HG03457 (cell line): Measurements from ENCODE around the gene IRAK1BP1.
"Not testable (repeated sequence)": the region's sequence is repeated elsewhere in the genome, so short reads cannot be mapped to it uniquely, and the experiment has no call there.

Experiments used
- ATAC-seq: cut with Tn5 transposase; IDR thresholded peaks from one replicate; pipeline ENCODE4 v1.9.1; 2021; ENCODE audit warnings: moderate number of reproducible peaks; ENCODE audit not compliant: unreplicated experiment

IRAK1BP1 gene

DNA sequence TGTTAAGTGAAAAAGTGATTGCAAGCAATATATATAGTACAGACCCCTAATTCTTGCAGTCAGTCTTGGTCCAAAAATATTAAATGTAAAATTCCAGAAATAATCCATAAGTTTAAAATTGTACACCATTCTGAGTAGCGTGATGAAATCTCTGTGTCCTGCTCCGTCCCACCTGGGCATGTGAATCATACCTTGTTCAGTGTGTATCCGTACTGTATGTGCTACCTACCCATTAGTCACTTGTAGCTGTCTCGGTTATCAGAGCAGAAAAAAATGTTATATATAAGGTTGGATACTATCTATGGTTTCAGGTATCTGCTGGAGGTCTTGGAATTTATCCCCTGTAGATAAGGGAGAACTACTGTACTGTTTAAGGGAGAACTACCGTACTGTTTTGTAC, 16.3 kb downstream of the IRAK1BP1 start:
- no peak for ATAC-seq

- not testable (repeated sequence) for ATAC-seq
These were observed 22.6 kb downstream of the IRAK1BP1 start for GRCh38 chr6:78889901-78890300.

- ATAC-seq: no peak
These were observed 28.9 kb downstream of the IRAK1BP1 start for GRCh38 chr6:78896227-78896626.

GRCh38 chr6:78908621-78909020, 41.3 kb downstream of the IRAK1BP1 start:
- no peak for ATAC-seq

GRCh38 chr6:78909391-78909790, 42.0 kb downstream of the IRAK1BP1 start:
- no peak for ATAC-seq

GRCh38 chr6:78910010-78910409, 42.7 kb downstream of the IRAK1BP1 start:
- no peak for ATAC-seq

DNA sequence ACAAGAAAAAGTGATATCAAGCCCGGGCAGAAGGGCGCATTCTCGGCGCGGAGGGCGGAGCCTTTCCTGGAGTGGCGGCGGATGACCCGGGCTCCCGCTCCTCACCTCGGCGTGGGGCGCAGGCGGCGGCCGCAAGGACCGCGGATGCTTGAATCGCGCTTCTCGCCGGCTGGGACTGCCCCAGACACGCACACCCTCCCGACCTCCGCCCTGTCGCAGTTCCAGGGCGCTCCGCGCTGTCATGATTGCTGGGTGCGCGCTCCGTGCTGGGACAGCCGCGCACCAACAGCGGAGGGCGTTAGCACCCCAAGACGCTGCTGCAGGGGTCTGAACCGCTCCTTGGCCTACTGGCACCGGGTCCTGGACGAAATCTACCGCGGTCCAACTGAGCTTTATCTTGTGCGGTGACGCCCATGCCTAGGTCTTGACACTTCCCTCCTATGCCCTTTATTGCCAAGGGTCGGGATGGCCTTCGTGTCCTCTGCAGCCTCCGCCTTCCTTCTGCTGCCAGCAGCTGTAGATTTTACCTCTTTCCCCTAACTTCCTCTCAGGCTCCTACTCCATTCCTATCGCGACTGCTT, 43.3 kb downstream of the IRAK1BP1 start:
- peak; percentile 46 for ATAC-seq

DNA sequence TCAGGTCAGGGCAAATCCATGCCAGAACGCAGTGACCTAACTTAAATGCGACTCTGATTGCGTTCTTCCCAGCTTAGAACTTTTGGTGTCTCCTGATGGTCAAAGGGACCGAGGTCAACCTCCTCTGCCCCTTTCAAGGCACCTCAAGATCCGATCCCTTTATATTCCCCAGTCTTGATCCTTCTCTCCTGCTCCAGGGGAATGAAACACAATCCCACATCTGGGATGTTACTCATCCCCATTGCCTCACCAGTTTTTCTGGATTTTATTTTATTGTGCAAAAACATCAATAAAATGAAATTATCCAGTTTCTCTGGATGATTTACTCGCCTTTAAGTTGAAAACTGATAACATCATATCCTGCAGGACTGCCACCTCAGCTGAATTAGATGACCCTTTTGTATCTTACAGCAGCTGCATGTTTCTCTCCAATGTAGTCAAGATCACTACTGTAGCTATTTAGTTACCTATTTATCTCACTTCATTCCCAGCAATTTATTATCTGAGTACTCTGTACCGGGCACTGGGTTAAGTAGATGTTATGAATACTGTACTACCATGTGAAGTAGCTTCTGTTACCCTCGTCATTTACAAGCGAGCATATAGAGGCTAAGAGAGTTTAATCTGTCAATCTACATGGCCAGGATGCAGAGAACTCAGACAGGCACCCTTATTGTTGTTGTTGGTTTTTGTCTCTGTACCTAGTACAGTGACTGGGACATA, 44.0 kb downstream of the IRAK1BP1 start:
- no peak for ATAC-seq

GRCh38 chr6:78916411-78916810, 49.1 kb downstream of the IRAK1BP1 start:
- no peak for ATAC-seq

DNA sequence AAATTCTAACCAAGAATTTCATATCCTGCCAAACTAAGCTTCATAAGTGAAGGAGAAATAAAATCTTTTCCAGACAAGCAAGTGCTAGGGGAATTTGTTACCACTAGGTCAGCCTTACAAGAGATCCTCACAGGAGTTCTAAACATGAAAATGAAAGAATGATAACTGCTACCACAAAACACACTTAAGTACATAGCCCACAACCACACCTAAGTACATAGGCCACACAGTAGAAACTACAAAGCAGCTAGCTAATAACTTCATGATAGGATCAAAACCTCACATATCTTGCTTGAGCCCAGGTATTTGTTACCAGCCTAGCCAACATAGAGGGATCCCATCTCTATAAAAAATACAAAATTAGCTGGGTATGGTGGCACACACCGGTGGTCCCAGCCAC, 50.4 kb downstream of the IRAK1BP1 start:
- no peak for ATAC-seq

- not testable (repeated sequence) for ATAC-seq
These were observed 53.8 kb downstream of the IRAK1BP1 start for GRCh38 chr6:78921168-78921567.

GRCh38 chr6:78925317-78925716, 58.0 kb downstream of the IRAK1BP1 start:
- no peak for ATAC-seq

DNA sequence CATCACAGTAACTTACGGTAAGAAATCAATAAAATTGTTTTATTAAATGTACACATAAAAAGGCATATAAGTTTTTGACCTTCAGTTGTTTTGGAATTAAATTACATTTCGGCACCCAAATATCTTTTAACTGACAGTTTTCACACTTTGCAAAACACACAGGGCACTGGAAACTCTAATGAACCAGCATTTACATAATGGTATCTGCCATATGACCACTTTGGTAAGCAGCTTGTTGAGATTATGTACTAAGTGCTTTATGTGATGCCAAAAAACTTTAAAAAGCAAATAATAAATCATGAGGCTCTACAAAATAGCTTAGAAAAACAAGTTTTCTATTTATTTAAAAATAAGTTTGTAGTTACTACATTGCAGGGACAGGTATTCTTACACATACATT, 68.2 kb downstream of the IRAK1BP1 start:
- ATAC-seq: no peak

DNA sequence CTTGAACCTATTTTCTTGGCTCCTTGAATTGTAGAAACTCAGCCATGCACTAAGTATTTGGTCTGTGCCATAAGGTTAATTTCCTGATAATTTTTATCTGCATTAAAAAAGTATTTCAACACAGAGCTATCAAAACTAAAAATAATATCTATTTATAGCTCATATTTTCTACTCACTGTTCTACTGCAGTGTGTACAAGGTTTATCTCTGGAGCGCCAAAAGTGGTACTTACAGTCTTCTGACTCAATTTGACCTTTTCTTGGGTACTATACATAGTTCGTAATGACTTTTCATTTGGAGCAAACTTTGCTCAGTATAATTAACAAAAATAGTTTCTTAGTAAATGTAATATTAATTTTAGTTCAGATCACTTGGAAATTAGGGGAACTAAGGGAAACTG, 69.2 kb downstream of the IRAK1BP1 start:
- no peak for ATAC-seq

DNA sequence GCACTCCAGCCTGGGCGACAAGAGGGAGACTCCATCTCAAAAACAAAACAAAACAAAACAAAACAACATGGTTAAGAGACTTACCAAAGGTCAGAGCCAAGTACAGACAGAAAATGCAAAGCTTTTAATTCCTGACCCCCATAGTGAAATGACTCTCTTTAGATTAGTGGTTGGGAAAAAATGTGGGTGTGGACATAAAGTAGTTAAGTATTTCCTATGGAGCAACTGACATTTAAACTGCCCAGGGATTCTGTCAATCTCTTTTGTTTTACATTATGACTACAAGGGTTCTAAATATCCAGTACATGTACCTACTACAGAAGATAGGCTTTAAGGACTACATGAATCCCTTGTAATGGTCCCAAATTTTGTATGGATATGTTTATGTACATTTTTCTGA, 75.1 kb downstream of the IRAK1BP1 start:
- no peak for ATAC-seq

DNA sequence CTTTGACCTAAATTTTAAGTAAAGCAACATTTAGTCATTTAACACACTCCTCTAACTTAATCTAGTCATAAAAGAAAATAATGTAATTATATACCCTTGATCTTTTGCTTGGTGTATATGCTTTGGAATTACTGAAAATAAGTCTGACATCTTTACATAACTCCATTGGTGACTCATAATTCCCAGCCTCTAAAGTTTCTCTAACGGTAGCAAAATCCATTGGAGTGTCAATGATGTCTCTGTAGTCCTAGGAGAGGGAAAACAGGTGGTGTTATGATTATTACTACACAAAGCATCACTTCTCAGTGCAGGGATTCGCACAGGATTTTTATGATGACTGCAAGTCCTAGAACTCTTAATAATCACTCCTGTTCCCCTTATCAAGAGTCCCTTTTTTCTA, 80.2 kb downstream of the IRAK1BP1 start:
- ATAC-seq: no peak

GRCh38 chr6:78947962-78948361, 80.6 kb downstream of the IRAK1BP1 start:
- ATAC-seq: no peak

DNA sequence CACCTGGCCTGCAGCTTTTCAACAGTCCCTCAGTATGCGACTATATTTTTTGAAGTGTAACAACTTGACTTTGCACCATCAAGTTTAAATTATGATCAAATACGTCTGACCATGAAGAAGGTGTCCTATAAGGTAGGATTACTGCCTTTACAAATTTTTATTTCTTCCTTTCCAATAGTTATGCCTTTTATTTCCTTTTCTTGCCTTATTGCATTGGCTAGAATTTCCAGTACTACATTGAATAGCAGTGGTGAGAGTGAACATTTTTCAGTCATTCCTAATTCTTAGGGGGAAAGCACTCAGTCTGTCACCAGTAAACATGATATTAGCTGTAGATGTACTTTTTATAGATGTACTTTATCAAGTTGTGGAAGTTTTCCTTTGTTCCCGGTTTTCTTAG, 81.4 kb downstream of the IRAK1BP1 start:
- no peak for ATAC-seq

DNA sequence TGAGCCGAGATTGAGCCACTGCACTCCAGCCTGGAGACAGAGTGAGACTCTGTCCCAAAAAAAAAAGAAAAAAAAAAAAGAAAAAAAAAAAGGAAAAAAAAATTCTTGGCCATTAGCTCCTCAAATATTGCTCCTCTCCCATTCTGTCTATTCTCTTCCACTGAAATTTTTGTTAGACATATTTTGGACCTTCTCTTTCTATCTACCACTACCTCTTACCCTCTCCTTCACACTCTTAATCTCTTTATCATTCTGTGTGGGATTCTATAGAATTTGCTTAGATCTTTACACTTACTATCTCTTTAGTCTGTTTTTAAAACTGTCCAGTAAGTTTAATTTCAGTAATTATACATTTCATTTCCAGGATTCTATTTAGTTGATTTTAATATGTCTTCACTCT, 85.0 kb downstream of the IRAK1BP1 start:
- ATAC-seq: no peak
